ENCODE measurements around the gene BNIPL.
A peak's percentile ranks its signal among the peaks of the same experiment; 100 is the strongest.

The BNIPL gene, protein sequence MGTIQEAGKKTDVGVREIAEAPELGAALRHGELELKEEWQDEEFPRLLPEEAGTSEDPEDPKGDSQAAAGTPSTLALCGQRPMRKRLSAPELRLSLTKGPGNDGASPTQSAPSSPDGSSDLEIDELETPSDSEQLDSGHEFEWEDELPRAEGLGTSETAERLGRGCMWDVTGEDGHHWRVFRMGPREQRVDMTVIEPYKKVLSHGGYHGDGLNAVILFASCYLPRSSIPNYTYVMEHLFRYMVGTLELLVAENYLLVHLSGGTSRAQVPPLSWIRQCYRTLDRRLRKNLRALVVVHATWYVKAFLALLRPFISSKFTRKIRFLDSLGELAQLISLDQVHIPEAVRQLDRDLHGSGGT

DNA sequence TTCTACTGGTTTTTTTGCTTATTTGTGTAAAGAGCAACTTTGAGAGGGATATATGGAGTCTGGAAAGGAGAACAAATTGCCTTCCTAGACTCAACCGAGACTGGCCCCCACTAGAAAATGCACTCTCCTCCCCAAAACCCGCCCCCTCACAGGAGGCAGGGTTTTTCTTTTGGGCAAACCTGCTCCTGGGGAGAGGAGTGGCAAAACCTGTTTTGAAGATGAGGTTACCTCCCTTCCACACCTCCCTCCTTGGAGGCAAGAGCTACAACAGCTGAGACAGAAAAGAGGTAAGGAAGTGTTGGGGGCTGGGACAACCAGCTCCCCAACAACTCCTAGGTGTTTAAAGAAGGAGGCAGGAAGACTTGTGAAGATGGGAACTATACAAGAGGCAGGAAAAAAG, at the start of gene BNIPL:
Gene BNIPL, plus strand, starts transcription at position 231 of the 400 bp plus-strand sequence. Its CDS starts 140 bp downstream, at position 371.
- no peak for DNase-seq

DNA sequence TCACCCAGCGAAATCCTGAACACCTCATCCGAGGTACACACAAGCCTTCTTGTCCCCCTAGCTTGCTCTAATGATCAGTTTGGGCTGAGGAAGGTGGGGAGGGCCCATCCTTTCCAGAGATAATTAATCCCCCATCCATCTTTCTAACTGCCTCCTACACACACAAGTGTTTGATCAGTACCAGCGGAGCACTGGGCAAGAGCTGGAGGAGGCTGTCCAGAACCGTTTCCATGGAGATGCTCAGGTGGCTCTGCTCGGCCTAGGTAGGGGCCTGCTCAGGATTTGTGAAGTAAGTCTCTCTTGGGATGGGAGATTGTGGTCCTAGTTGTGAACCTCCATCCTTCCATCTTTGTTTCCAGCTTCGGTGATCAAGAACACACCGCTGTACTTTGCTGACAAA, 48.5 kb upstream of the BNIPL start:
- no peak for DNase-seq

DNA sequence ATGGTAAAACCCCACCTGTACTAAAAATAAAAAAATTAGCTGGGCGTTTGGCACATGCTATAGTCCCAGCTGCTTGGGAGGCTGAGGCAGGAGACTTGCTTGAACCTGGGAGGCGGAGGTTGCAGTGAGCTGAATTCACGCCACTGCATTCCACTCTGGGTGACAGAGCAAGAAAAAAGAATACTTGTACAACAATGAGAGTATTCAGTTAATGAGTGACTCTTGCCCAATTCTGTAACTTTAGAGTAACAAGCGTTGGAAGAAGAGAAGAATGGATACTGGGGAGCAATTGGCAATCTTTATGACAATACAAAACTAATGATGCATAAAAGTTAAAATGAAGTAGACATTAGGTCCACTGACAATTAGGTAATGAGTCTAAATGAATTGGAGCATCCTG, 43.8 kb upstream of the BNIPL start:
- DNase-seq = no peak

GRCh38 chr1:150994248-150994647, 42.1 kb upstream of the BNIPL start:
- no peak for DNase-seq

- DNase-seq = no peak
These were observed 40.9 kb upstream of the BNIPL start for GRCh38 chr1:150995460-150995859.

GRCh38 chr1:150995896-150996295, 40.5 kb upstream of the BNIPL start:
- DNase-seq = no peak

GRCh38 chr1:150997126-150997872, 39.1 kb upstream of the BNIPL start:
- DNase-seq = no peak

GRCh38 chr1:150997949-150998348, 38.4 kb upstream of the BNIPL start:
- DNase-seq = no peak

- no peak for DNase-seq
These were observed 37.2 kb upstream of the BNIPL start for GRCh38 chr1:150999051-150999674.

DNA sequence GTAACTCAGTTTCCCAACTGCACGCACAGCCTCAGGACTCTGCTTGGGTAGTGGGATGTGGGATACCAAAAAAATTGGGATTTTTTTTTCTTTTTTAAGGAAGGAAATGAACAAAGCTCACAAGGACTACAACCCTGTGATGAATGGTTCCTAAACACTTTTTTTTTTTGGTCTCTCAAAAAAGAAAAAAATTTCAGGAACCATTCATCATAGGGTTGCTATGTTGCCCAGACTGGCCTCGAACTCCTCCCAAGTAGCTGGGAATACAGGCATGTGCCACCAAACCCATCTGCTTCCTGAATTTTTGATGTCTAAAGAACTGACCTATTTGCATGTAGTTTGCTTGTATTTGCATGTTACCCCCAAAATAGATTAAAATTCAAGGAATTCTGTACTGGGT, 36.5 kb upstream of the BNIPL start:
- no peak for DNase-seq

DNA sequence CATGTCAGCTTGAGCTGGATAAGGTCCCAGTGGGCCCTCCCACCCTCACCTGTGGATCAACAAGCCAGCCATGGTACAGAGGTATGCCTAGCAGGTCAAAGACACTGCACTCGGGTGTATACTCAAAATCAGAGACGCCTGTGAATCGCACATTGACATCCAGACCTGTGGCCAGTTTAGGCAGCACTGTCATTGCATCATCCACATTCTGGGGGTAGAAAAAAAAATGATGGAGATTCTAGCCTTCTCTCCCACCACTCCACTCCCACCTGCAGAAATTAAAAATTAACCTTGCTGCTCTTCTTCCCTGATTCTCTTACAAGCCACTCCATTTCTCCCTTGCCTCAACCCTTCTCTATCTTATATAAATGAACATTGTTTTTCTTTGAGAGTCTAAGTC, 36.0 kb upstream of the BNIPL start:
- no peak for DNase-seq

DNA sequence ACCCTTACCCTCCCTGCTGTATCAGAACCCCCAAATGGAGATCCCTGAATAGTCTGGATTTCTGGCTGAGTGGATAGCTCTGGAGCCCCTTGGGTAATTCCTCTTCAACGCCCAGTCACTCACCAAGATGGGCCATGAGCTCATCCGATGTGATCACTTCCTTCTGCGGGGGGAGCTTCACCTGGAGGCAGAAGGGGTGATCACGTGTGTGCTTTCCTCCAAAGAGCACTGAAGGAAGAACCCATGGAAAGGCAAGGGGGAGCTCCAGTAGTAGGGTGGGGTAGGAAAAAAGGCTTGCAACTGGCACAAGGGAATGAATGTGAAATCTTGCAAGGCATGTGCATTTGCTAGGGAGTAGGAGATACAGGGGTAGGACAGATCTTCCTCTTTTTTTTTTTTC, 34.8 kb upstream of the BNIPL start:
- DNase-seq = no peak

GRCh38 chr1:151002051-151002450, 34.3 kb upstream of the BNIPL start:
- no peak for DNase-seq

DNA sequence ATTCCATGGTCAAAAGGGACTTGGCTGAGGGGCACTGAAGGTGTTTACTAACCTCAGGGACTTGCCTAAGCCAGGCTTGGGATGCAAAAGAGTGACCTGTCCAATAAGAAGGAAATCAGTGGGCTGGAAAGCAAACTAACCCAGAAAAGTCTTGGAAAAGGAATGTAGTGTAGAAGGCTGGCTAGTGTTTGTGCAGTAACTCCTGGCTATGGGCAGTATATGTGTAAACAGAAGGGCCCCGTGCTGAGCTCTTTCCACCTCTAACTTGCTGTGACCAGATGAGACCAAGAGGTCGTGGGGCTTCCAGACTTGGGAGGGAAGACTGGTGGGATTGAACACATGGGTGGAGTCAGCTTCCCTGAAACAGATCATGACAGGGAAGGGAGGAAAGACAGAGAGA, 33.8 kb upstream of the BNIPL start:
- no peak for DNase-seq

DNA sequence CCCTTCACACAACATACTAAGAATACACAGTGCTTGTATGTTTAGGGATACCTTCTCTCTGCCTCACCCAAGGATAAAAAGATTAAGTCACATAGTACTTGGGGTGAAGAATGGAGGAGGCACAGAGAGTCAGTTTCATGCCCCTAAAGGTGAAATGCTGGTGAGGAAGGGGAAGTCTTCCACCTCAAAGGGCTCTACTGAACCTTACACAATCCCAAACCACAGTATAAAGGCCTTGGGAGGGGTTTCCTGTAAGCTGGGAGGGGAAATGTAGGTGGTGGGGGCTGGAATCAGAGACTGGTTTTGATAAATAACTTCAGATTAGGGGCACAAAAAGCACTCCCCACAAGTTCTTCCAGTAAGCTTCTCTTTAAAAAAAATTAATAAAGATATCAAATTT, 33.2 kb upstream of the BNIPL start:
- no peak for DNase-seq

DNA sequence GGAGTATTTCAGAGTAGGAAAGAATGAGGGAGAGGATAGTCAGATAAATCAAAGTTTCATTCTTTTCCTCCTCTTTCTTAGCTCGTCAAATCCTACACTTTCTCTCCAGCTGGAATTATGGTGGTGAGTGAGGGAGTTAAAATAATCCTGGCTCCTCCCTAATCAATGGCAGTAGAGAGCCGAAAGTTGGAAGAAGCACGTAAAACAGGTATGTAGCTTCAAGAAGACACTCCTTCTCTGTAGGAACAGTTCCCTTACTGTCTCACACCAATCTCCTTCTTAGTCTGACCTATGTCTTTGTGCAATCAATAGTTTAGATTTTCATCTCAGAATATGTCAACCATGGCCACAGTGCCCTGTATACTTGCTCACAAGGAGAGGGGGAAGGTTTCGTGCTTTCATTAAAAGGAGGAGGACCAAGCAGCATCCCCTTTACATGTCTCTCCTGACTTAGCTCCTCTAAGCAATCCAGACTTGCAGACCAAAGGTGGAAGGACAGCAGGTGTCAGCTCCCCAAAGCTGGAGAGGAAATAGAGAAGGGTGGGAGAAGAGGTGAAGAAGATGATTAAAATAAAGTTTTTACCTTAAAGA, 30.6 kb upstream of the BNIPL start:
- no peak for DNase-seq

DNA sequence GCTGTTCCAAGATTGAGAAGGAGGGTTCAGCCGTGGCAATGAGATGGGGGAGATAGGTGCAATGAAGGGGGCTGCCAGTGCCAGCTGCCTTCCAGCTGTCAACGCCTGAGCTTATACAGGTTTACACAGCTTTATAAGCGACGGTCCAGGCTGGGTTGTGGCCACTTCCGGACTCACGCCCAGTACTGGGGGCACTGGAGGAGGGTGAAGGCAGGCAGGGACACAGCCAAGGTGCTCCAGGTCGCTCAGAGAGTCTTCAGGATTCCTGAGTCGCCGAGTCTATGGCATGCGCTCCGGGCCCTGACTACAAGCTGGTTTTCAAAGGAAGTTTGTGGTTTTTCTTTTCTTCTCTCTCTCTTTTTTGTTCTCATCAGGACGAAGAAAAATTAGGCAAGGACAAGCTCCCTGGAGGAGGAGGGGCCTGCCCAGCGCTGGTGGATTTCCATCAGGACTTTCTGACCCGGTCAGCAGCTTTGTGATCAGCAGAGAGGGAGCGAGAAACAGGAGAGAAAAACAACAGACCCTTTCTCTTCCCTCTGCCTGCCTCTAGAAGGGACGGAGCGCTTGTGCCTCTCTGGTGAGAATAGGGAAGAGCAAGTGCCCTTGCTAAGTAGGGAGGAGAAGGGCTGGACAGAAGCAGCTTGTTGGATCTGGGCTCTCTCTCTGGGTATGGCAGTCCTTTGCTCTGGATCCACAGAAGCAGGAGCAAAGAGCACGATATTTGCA, 29.9 kb upstream of the BNIPL start, which contains the start of gene MINDY1:
Gene MINDY1, minus strand, starts transcription at position 576 of the 726 bp plus-strand sequence. CDS start 4,285 bp downstream, outside the sequence.
- peak; percentile 73 for DNase-seq

DNA sequence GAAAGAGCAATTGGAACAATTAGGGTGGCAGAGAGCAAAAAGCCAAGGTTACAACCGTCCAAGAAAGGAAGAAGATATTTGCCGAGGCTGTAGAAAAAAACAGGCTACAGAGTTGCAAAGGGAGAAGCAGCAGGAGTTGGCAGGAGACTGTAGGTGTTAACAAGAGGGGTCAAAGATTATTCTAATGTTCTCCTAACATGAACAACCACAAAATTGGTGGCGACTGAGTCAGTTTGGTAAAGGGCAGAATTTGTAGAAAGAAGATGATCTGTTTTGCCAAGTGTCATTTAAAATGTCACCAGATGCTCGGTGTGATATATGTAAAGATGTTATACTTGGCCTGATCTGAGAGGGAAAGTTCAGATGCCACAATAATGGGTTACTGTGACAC, 28.5 kb upstream of the BNIPL start:
- no peak for DNase-seq

GRCh38 chr1:151008244-151009205, 27.9 kb upstream of the BNIPL start, which contains the start of gene PRUNE1:
TSS of gene PRUNE1 (plus strand) at chr1:151008449. CDS start at chr1:151008633, 184 bp downstream.
- DNase-seq = peak; percentile 95

- no peak for DNase-seq
These were observed 27.2 kb upstream of the BNIPL start for GRCh38 chr1:151009206-151009587.

GRCh38 chr1:151009674-151010345, 26.6 kb upstream of the BNIPL start:
- DNase-seq = no peak
